Left lung (tissue), 10 donors: ENCODE data around the gene CACNA2D3. TPM values are rescaled to one million over a fixed set of nuclear protein-coding genes. Genes with fewer than 3 reads are reported as not detected.

ENCODE experiments used
- ATAC-seq: fragments of 200-7000 bp; cut with Tn5 transposase; one replicate; pipeline ENCODE4 v1.9.1; 2020; ENCODE audit warnings: moderate library complexity
- DNase-seq, 4 donors: peaks; one replicate each; pipeline ENCODE4 v3.0.0-alpha.2; 2013 to 2020
- H3K27ac ChIP-seq, 2 donors: fragments of 200-600 bp; sonication (generic) in 1 of 2; one replicate each; pipeline versions ENCODE4 v1.5.0 to v1.8.0; 2020 to 2021
- H3K27me3 ChIP-seq, 2 donors: fragments of 200-600 bp; sonication (generic) in 1 of 2; one replicate each; pipeline versions ENCODE4 v1.5.0 to v1.8.0; 2020 to 2021
- H3K36me3 ChIP-seq, 2 donors: fragments of 200-600 bp; sonication (generic) in 1 of 2; one replicate each; pipeline versions ENCODE4 v1.5.0 to v1.8.0; 2020 to 2021
- H3K4me1 ChIP-seq, 2 donors: fragments of 200-600 bp; one replicate each; pipeline ENCODE4 v1.8.0; 2021
- H3K4me3 ChIP-seq, 2 donors: fragments of 200-600 bp; sonication (generic) in 1 of 2; one replicate each; pipeline versions ENCODE4 v1.5.0 to v1.8.0; 2020 to 2021; ENCODE audit warnings: mild to moderate bottlenecking in 1 of 2
- H3K9me3 ChIP-seq, 2 donors: fragments of 200-600 bp; sonication (generic) in 1 of 2; one replicate each; pipeline versions ENCODE4 v1.5.0 to v1.8.0; 2020 to 2021
- CTCF ChIP-seq, 2 donors: fragments of 200-600 bp; sonication (generic) in 1 of 2; IDR thresholded peaks; one replicate each; pipeline versions ENCODE4 v1.5.0 to v1.8.0; 2021; ENCODE audit warnings: antibody characterized with exemption in 2 of 2
- intact Hi-C, 2 donors: fragments of 100-400 bp; cut with DNase I; formaldehyde crosslinking; loops; one replicate each; pipeline versions ENCODE4 v1.11.2 to v1.14.2; 2022
- polyA plus RNA-seq, 6 donors: library from polyadenylated mRNA; unstranded; fragments of 120-200 nt; gene quantifications; one replicate each; pipeline ENCODE4 v1.2.1, GENCODE V29; 2013; ENCODE audit not compliant: insufficient read length in 6 of 6
- total RNA-seq, 2 donors: library from RNA; stranded (reverse); fragmentation: NEBNext Ultra II Directional; extraction: Animal tissue kit (Norgen Biotek cat#: 25700); gene quantifications; one replicate each; pipeline ENCODE4 v1.2.1, GENCODE V29; 2021
- donor health status: DM: no; HTN: yes; CAD: no.
- donor health status: DM: no; HTN: no; CAD: no.

Gene CACNA2D3
- total and polyA plus RNA-seq, 8 donors: 1.1 to 2.7 (median 1.5) TPM

- DNase-seq (no peak), ATAC-seq (no peak)
- Histone ChIP-seq H3K36me3 (no peaks in the 10 kb centered on the region), H3K4me3 (no peak overlapping the region), H3K9me3 (peaks cover 0 to 3% of the 10 kb centered on the region in 2 donors), H3K27ac (no peak overlapping the region), H3K27me3 (no peaks in the 10 kb centered on the region), H3K4me1 (no peaks in the 10 kb centered on the region)
- intact Hi-C loops: no loop called here
- TF ChIP-seq CTCF (IDR thresholded peaks at IDR 0.05): no peak
Observed at GRCh38 chr3:54563501-54564200, 441.3 kb downstream of the CACNA2D3 start.

GRCh38 chr3:54564374-54564925 lies 442.1 kb downstream of the CACNA2D3 start:
- TF ChIP-seq CTCF (IDR thresholded peaks at IDR 0.05): no peak
- no peak for ATAC-seq
- intact Hi-C loops: no loop called here

GRCh38 chr3:54565956-54566355 lies 443.6 kb downstream of the CACNA2D3 start:
- ATAC-seq: no peak
- Histone ChIP-seq H3K4me3 (no peak overlapping the region), H3K27ac (no peak overlapping the region), H3K36me3 (no peaks in the 10 kb centered on the region), H3K27me3 (no peaks in the 10 kb centered on the region), H3K9me3 (peaks cover 0 to 6% of the 10 kb centered on the region in 2 donors), H3K4me1 (no peaks in the 10 kb centered on the region)
- intact Hi-C loops: no loop called here
- DNase-seq: no peak
- no peak for TF ChIP-seq CTCF (IDR thresholded peaks at IDR 0.05)

More at GRCh38 chr3:54564374-54564925, 442.1 kb downstream of the CACNA2D3 start:
- Histone ChIP-seq H3K9me3 (peaks cover 0 to 3% of the 10 kb centered on the region in 2 donors), H3K4me1 (no peaks in the 10 kb centered on the region), H3K36me3 (no peaks in the 10 kb centered on the region), H3K27ac (no peak overlapping the region), H3K4me3 (no peak overlapping the region), H3K27me3 (no peaks in the 10 kb centered on the region)
- DNase-seq: no peak

GRCh38 chr3:54567949-54568348 lies 445.6 kb downstream of the CACNA2D3 start:
- no peaks in the 10 kb centered on the region for H3K27me3 ChIP-seq

More at GRCh38 chr3:54567949-54568348, 445.6 kb downstream of the CACNA2D3 start:
- Histone ChIP-seq H3K4me3 (no peak overlapping the region), H3K4me1 (no peaks in the 10 kb centered on the region), H3K27ac (no peak overlapping the region), H3K9me3 (peaks cover 0 to 3% of the 10 kb centered on the region in 2 donors), H3K36me3 (no peaks in the 10 kb centered on the region)
- no peak for TF ChIP-seq CTCF (IDR thresholded peaks at IDR 0.05)
- DNase-seq (no peak), ATAC-seq (no peak)
- intact Hi-C loops: no loop called here
